Measurements from ENCODE around the gene ACSL5. TPM values are rescaled to one million over a fixed set of nuclear protein-coding genes. Genes with fewer than 3 reads are reported as not detected.

The ACSL5 gene
- total RNA-seq, 1 donor from 2014 or later = 53.5 TPM

DNA sequence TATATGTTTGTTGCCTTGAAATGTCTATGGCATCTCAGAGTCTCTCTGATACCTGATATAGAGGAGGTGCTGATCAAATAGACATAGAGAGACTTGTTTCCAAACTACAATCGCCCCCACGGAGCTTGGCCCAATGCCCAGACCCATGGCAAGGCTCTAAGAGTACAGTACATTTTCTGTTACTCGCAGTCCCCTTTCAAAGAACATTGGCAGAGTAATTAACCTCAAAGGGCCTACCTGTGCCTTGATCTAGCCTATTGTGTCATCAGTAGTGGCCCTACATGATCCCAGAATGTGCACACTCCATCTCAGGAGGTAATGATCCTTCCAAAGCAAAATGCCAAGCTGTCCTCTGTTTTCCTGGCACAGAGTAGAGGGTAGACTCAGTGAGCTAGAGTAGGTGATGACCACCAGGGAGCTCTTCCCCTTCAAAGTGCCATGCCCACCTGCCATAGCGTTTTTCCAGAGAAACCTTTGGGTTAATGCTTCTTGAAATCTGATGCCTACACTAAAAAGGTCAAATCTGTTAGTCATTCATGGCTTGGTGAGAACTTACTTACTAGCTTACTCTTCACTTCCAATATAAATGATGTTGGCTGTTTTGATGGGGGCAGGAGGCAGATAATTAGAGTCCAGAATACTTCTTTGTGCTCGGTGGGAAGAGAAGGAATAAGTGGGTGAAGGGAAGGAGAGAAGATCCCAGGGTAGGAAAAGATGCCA lies 41.2 kb upstream of the ACSL5 start:
- intact Hi-C loops (cut with micrococcal nuclease) = no loop called here
- no peak overlapping the region for H3K4me3 Mint-ChIP-seq
- ChIA-PET CTCF (no interaction called here), POLR2A (no interaction called here)
- TF ChIP-seq, protein P1, sequence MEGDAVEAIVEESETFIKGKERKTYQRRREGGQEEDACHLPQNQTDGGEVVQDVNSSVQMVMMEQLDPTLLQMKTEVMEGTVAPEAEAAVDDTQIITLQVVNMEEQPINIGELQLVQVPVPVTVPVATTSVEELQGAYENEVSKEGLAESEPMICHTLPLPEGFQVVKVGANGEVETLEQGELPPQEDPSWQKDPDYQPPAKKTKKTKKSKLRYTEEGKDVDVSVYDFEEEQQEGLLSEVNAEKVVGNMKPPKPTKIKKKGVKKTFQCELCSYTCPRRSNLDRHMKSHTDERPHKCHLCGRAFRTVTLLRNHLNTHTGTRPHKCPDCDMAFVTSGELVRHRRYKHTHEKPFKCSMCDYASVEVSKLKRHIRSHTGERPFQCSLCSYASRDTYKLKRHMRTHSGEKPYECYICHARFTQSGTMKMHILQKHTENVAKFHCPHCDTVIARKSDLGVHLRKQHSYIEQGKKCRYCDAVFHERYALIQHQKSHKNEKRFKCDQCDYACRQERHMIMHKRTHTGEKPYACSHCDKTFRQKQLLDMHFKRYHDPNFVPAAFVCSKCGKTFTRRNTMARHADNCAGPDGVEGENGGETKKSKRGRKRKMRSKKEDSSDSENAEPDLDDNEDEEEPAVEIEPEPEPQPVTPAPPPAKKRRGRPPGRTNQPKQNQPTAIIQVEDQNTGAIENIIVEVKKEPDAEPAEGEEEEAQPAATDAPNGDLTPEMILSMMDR (IDR thresholded peaks at IDR 0.05) = no peak
- DNase-seq (no peak), ATAC-seq (ENCODE audit: low read depth) (no peak)
- H3K27ac Mint-ChIP-seq = no peak overlapping the region
- no peaks in the 10 kb centered on the region for H3K9me3 Mint-ChIP-seq
- peaks cover 14% of the 10 kb centered on the region for H3K27me3 Mint-ChIP-seq
- H3K36me3 Mint-ChIP-seq (ENCODE audit: low read depth) = no peaks in the 10 kb centered on the region
- no peaks in the 10 kb centered on the region for H3K4me1 Mint-ChIP-seq

- no peak overlapping the region for H3K4me3 Mint-ChIP-seq
- POLR2A ChIA-PET = no interaction called here
- CTCF ChIA-PET = no interaction called here
- DNase-seq = no peak
- H3K27me3 Mint-ChIP-seq = peaks cover 13% of the 10 kb centered on the region
- H3K27ac Mint-ChIP-seq = no peak overlapping the region
- no peaks in the 10 kb centered on the region for H3K36me3 Mint-ChIP-seq (ENCODE audit: low read depth)
- no peaks in the 10 kb centered on the region for H3K4me1 Mint-ChIP-seq
- ATAC-seq (ENCODE audit: low read depth) = no peak
- TF ChIP-seq, protein P1 (IDR thresholded peaks at IDR 0.05) = no peak
- no peaks in the 10 kb centered on the region for H3K9me3 Mint-ChIP-seq
- intact Hi-C loops (cut with micrococcal nuclease) = no loop called here
These were observed 40.5 kb upstream of the ACSL5 start for GRCh38 chr10:112333452-112333851.

DNA sequence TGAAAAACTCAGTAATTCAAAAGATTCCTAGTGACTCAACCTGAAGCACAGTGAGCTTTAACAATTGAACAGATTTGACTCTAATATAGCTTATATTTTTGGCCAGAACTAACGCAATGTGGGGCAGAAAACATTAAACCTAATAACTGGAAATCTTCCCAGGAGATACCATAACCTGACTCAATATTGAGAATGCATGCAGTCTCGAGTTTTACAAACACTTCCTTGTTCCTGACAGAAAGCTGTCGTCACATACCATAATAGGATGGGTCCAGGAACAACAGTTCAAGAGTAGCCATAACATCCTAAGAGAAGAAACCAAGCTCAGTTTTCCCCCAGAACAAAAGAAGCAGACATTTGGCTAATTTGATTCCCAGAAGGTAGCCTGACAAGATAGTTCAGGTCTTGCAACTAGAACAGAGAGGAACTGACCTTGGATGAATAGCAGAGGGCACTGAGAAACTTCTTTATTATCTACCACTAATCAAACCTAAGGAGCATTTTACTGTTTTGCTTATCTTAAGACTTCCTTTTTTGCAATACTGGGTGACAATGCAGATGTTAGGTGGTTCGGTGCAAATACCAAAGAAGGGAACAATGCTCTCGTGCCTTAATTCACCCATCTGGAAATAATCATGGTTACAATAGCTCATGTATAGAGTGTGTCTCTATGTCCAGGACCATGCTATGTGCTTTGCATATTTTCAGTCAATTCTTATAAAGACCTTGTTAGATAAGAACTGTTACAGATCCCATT lies 38.6 kb upstream of the ACSL5 start:
- ChIA-PET POLR2A (no interaction called here), CTCF (no interaction called here)
- ATAC-seq (ENCODE audit: low read depth) (no peak), DNase-seq (no peak)
- Mint-ChIP-seq H3K27me3 (peaks cover 8% of the 10 kb centered on the region), H3K4me1 (no peaks in the 10 kb centered on the region), H3K36me3 (ENCODE audit: low read depth) (no peaks in the 10 kb centered on the region), H3K9me3 (no peaks in the 10 kb centered on the region), H3K27ac (no peak overlapping the region), H3K4me3 (no peak overlapping the region)
- TF ChIP-seq, protein P1 (IDR thresholded peaks at IDR 0.05) = no peak
- intact Hi-C loops (cut with micrococcal nuclease) = no loop called here

DNA sequence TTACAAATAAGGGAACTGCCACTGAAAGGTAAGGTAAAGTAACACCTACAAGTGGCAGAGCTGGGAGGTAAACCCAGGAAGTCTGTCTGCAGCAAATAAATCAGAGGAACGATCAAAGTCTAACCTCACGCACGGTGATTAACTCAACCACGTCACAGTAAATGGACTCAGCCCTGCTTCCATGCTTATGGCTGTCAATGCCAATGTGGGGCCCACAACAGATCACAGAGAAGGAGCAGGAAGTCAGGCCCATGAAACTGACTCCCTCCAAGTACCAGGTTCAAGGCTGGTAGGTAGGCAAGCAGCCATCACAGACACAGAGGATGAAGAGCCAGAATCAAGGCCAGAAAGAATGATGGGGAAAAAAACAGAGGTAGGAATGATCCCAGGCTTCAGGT lies 38.0 kb upstream of the ACSL5 start:
- ATAC-seq (ENCODE audit: low read depth) (no peak), DNase-seq (no peak)
- intact Hi-C loops (cut with micrococcal nuclease) = no loop called here
- no peaks in the 10 kb centered on the region for H3K9me3 Mint-ChIP-seq
- no peaks in the 10 kb centered on the region for H3K4me1 Mint-ChIP-seq
- POLR2A ChIA-PET = no interaction called here
- TF ChIP-seq, protein P1 (IDR thresholded peaks at IDR 0.05) = no peak
- CTCF ChIA-PET = no interaction called here
- H3K27ac Mint-ChIP-seq = no peak overlapping the region
- no peaks in the 10 kb centered on the region for H3K36me3 Mint-ChIP-seq (ENCODE audit: low read depth)
- H3K27me3 Mint-ChIP-seq = peaks cover 6% of the 10 kb centered on the region
- H3K4me3 Mint-ChIP-seq = no peak overlapping the region

DNA sequence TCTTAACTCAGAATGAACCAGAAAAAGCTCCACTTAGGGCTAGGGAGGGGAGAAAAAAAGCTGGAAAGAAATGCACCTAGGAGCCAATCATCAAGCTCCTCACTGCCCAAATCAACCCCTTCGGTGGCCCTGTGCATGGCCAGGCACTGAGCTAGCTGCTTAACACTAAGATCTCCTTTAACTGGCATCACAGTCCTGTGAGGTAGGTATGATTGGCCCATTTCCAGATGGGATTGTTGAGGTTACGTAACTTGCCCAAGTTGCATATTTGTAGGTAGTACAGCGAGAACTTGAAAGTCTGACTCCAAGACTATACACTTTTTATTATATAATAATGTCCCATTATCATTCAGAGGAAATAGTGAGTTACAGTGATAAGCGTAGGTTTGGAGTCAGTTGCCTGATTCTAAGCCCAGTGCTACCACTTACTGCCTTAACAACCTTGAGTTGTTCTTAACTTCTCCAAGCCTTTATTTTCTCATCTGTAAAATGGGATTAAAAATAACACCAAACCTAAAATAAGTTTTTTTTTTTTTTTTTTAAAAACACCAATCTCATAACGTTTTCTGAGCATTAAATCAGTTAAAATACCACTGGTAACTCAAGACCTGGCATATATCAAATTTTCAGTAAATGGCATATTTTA lies 37.2 kb upstream of the ACSL5 start:
- peaks cover 6% of the 10 kb centered on the region for H3K27me3 Mint-ChIP-seq
- POLR2A ChIA-PET = no interaction called here
- DNase-seq = no peak
- H3K27ac Mint-ChIP-seq = no peak overlapping the region
- CTCF ChIA-PET = no interaction called here
- intact Hi-C loops (cut with micrococcal nuclease) = no loop called here
- H3K4me3 Mint-ChIP-seq = no peak overlapping the region
- ATAC-seq (ENCODE audit: low read depth) = no peak
- no peaks in the 10 kb centered on the region for H3K9me3 Mint-ChIP-seq
- H3K4me1 Mint-ChIP-seq = no peaks in the 10 kb centered on the region
- no peaks in the 10 kb centered on the region for H3K36me3 Mint-ChIP-seq (ENCODE audit: low read depth)
- TF ChIP-seq, protein P1 (IDR thresholded peaks at IDR 0.05) = no peak
